ENCODE results near the gene ACVRL1.

ACVRL1 gene

DNA sequence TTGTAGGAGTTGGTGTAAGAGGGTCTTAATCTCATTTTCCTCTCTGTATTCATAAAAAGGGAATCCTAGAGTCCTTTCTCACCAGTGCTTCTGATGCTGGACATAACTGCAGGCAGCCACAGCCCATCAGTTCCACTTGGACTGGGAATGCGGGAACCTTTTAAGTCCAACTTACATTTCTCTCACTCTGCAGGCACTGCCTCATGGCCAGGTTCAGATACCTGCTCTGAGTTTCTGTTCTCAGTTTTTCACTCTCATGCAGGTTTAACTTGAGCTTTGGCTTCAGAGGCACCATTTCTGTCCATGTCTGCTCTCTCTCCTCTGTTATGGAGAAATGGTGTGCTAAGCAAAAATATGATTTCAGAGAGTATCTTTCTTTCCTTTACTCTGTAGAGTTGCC, 48.4 kb downstream of the ACVRL1 start:
- H3K4me3 ChIP-seq (ENCODE audit: low read depth, low read length), result no peak overlapping the region
- no peak for DNase-seq (ENCODE audit: low read depth)
- TF ChIP-seq, protein P1, sequence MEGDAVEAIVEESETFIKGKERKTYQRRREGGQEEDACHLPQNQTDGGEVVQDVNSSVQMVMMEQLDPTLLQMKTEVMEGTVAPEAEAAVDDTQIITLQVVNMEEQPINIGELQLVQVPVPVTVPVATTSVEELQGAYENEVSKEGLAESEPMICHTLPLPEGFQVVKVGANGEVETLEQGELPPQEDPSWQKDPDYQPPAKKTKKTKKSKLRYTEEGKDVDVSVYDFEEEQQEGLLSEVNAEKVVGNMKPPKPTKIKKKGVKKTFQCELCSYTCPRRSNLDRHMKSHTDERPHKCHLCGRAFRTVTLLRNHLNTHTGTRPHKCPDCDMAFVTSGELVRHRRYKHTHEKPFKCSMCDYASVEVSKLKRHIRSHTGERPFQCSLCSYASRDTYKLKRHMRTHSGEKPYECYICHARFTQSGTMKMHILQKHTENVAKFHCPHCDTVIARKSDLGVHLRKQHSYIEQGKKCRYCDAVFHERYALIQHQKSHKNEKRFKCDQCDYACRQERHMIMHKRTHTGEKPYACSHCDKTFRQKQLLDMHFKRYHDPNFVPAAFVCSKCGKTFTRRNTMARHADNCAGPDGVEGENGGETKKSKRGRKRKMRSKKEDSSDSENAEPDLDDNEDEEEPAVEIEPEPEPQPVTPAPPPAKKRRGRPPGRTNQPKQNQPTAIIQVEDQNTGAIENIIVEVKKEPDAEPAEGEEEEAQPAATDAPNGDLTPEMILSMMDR (IDR thresholded peaks at IDR 0.05; ENCODE audit: low read depth, low read length, missing control alignments), result no peak

DNA sequence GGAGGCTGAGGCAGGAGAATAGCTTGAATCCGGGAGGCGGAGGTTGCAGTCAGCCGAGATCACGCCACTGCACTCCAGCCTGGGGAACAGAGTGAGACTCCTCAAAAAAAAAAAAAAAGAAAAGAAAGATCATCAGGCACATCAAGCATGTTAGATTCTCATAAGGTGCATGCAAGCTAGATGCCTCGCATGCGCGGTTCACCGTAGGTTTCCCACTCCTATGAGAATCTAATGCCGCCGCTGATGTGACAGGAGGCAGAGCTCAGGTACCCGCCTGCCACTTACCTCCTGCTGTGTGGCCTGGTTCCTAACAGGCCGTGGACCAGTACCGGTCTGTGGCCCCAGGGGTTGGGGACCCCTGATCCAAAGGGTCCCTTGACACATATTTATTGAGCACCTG, 51.2 kb downstream of the ACVRL1 start:
- TF ChIP-seq, protein P1 (IDR thresholded peaks at IDR 0.05; ENCODE audit: low read depth, low read length, missing control alignments), result no peak
- H3K4me3 ChIP-seq (ENCODE audit: low read depth, low read length), result no peak overlapping the region
- no peak for DNase-seq (ENCODE audit: low read depth)

DNA sequence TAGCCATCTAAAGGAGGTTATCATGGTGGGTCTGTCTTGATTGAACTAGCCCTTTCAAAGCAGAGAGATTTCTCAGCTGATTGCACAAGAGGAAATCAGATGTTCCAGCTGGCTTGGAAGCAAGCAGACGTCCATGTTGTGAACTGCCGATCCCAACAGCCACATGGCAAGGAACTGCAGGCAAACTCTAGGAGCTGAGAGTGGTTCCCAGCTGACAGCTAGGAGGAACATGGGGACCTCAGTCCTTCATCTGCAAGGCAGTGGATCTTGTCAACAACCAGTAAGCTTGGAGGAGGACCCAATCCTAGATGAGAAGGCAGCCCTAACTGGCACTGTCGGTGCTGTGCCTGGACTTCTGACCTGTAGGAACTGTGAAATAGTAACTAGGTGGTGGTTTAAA, 51.9 kb downstream of the ACVRL1 start:
- TF ChIP-seq, protein P1 (IDR thresholded peaks at IDR 0.05; ENCODE audit: low read depth, low read length, missing control alignments), result no peak
- H3K4me3 ChIP-seq (ENCODE audit: low read depth, low read length), result no peak overlapping the region
- no peak for DNase-seq (ENCODE audit: low read depth)

DNA sequence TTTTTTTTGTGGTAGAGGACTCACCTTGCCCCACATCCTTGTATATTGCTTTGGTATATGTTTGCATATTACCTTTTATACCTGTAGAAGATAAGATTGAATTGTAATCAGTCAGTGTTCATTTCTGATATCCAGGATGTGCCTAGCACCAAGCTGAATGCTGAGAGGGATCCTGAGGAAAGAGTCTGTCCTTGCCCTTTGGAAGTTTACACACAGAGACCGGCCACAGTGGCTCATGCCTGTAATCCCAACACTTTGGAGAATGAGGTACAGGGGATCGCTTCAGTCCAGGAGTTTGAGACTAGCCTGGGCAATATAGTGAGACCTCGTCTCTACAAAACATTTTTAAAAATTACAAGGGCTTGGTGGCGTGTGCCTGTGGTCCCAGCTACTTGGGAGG, 52.6 kb downstream of the ACVRL1 start:
- DNase-seq (ENCODE audit: low read depth), result no peak
- no peak overlapping the region for H3K4me3 ChIP-seq (ENCODE audit: low read depth, low read length)
- TF ChIP-seq, protein P1 (IDR thresholded peaks at IDR 0.05; ENCODE audit: low read depth, low read length, missing control alignments), result no peak

DNA sequence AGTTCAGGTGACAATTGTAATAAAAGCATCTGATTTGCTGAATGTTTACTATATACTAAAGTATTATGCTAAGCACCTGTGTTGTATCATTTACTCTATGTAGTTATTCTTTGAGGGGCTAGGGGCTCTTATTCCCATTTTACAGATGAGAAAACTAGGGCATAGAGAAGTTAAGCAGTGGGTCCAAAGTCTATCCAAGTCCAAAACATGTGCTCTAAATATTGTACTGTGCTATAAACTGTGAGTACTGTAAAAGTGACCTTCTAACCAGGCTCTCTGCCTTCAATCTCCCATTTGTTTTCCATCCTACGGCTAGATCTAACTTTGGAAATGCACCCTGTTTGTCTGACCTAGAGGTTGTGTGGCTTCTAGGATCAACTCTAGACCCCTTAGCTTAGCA, 53.2 kb downstream of the ACVRL1 start:
- TF ChIP-seq, protein P1 (IDR thresholded peaks at IDR 0.05; ENCODE audit: low read depth, low read length, missing control alignments), result no peak
- H3K4me3 ChIP-seq (ENCODE audit: low read depth, low read length), result no peak overlapping the region
- DNase-seq (ENCODE audit: low read depth), result no peak

DNA sequence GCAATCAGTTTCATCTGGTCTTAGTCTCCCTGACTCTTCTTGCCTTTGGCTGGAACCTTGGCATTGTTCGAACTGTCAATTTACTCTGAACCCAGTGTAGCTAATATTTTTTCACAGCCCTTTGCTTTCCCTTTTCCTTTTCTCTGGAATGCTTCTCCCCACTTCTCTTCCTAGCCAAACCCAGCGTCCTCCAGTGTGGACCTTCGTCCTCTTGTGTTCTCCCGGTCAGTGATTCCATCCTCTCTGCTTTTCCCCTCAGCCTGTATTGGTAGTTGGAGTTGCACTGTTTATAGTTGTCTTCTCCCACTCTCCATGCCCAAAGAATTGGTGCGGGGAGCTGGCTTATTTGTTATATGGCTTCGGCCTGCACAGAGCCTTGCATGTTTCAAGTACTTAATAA, 53.6 kb downstream of the ACVRL1 start:
- H3K4me3 ChIP-seq (ENCODE audit: low read depth, low read length), result no peak overlapping the region
- TF ChIP-seq, protein P1 (IDR thresholded peaks at IDR 0.05; ENCODE audit: low read depth, low read length, missing control alignments), result no peak
- no peak for DNase-seq (ENCODE audit: low read depth)

DNA sequence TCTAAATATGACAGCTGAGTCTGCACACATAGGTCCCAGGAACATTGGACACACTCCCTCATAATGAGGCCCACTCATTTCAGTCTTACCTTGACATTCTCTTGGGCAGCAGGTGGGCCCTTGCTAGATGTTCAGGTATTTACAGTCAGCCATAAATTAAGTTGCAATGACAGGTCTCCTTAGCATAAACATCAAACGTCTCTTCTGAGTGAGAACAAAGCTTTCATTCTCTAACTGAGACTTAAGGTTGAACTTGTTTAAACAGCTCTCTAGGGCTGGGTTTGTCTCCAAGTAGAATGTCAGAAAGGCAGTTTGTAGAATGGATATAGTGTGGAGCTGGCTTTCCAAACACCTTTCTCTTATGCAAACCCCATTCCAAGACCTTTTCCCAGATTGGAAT, 54.5 kb downstream of the ACVRL1 start:
- TF ChIP-seq, protein P1 (IDR thresholded peaks at IDR 0.05; ENCODE audit: low read depth, low read length, missing control alignments), result no peak
- no peak overlapping the region for H3K4me3 ChIP-seq (ENCODE audit: low read depth, low read length)
- no peak for DNase-seq (ENCODE audit: low read depth)

Data from GM12864 (cell line).